ENCODE measurements around the gene LRRC59. TPM values are rescaled to one million over a fixed set of nuclear protein-coding genes. Genes with fewer than 3 reads are reported as not detected.

LRRC59 gene
- total and polyA plus RNA-seq, 2 of the 8 experiments (the other 6 are each of a cell fraction or from before 2014, with no cell fraction given), result 48.3 to 117 TPM

- WGBS, 2 experiments (ENCODE audit: extremely low coverage in 1 of 2, insufficient coverage in 1 of 2, insufficient read length in 1 of 2, insufficient replicate concordance in 2 of 2, low coverage in 1 of 2, low lambda C conversion rate in 2 of 2, missing lambda C conversion rate in 1 of 2), result 54% methylated on average over 2 of the region's 2 CpGs; no CpG with 5 or more reads in 1 of the 2 experiments
- H3K79me2 ChIP-seq (ENCODE audit: control insufficient read depth in 1 of 2, insufficient read depth in 2 of 2, low read length in 2 of 2), result no peaks in the 10 kb centered on the region
- no peak overlapping the region for H2BK120ac ChIP-seq (replicated peaks; ENCODE audit: low read depth, low read length)
- H2AFZ ChIP-seq (ENCODE audit: low read length), result no peak overlapping the region
- DNase-seq (ENCODE audit: low read depth in 1 of 2, low spot score in 2 of 2), result no peak
- H3K27ac ChIP-seq (ENCODE audit: low read depth, low read length), result no peak overlapping the region
- no peak overlapping the region for H4K5ac ChIP-seq (ENCODE audit: insufficient read length, low read depth, low read length)
- ChIA-PET POLR2A (ENCODE audit: partially characterized antibody) (interaction anchor here (0.6 to 20.2 kb wide), 6 partner anchors 15 to 134 kb away, joined by 3 to 313 read pairs (median 3); partner anchors contain the start of genes EME1, LRRC59, MRPL27 and XYLT2), CTCF (ENCODE audit: partially characterized antibody) (interaction anchor here (0.6 to 6.1 kb wide), 13 partner anchors 11 to 363 kb away, joined by 3 to 58 read pairs (median 4); partner anchors contain the start of gene LRRC59)
- no peak overlapping the region for H3K14ac ChIP-seq (ENCODE audit: insufficient read length)
- no peak overlapping the region; the same call in 1 of the 2 replicates for H2BK5ac ChIP-seq (ENCODE audit: low read depth, low read length)
- no peak overlapping the region for H2AK5ac ChIP-seq (ENCODE audit: low read depth, low read length)
- H3K9ac ChIP-seq (replicated peaks in 1 of 4; ENCODE audit: extremely low read depth in 1 of 4, low read depth in 3 of 4, low read length in 3 of 4), result no peak overlapping the region
- H3K18ac ChIP-seq (ENCODE audit: extremely low read depth, low read length), result no peak overlapping the region
- H4K8ac ChIP-seq (ENCODE audit: extremely low read depth, insufficient read depth, low read length), result no peak overlapping the region
- H3K4me2 ChIP-seq (ENCODE audit: insufficient read depth in 1 of 2, low read depth in 2 of 2, low read length in 2 of 2), result no peak overlapping the region
- no peaks in the 10 kb centered on the region for H3K23me2 ChIP-seq (ENCODE audit: low read depth, low read length)
- no peak overlapping the region for H3K56ac ChIP-seq (replicated peaks; ENCODE audit: insufficient read length, low read depth, low read length)
- H4K20me1 ChIP-seq (replicated peaks in 1 of 2; ENCODE audit: control insufficient read depth in 1 of 2, insufficient read depth in 2 of 2, low read length in 2 of 2), result peaks cover 8 to 22% of the 10 kb centered on the region in 2 experiments
- H3K4ac ChIP-seq (replicated peaks; ENCODE audit: insufficient read length, low read depth, low read length), result no peak overlapping the region
- no peaks in the 10 kb centered on the region for H3K79me1 ChIP-seq (ENCODE audit: low read depth, low read length)
- H3K36me3 ChIP-seq (ENCODE audit: control insufficient read depth in 2 of 4, insufficient read depth in 4 of 4, low read length in 3 of 4), result peaks cover 15 to 37% (median 22%) of the 10 kb centered on the region in 4 experiments; a peak in 7 of 8 replicates
- no peak for FAIRE-seq
- no peak overlapping the region for H2BK20ac ChIP-seq (ENCODE audit: low read length)
- H4K91ac ChIP-seq (replicated peaks; ENCODE audit: insufficient read length, low read length), result no peak overlapping the region
- no peak overlapping the region for H3K23ac ChIP-seq (ENCODE audit: insufficient read length)
- no peak overlapping the region for H3K4me3 ChIP-seq (ENCODE audit: extremely low read depth in 1 of 4, insufficient read depth in 2 of 4, low read depth in 3 of 4, low read length in 4 of 4)
- no peaks in the 10 kb centered on the region for H3K9me3 ChIP-seq (ENCODE audit: insufficient read depth in 2 of 2, low read depth in 1 of 2, low read length in 1 of 2)
- H3K4me1 ChIP-seq (replicated peaks in 1 of 4; ENCODE audit: control insufficient read depth in 3 of 4, insufficient read depth in 4 of 4, low read length in 3 of 4), result peaks cover 0 to 27% (median 11%) of the 10 kb centered on the region in 4 experiments; a peak in 6 of 7 replicates
- no peak overlapping the region for H2BK15ac ChIP-seq (ENCODE audit: low read length)
- H3K27me3 ChIP-seq (replicated peaks in 1 of 4; ENCODE audit: control insufficient read depth in 3 of 4, extremely low read depth in 1 of 4, insufficient read depth in 3 of 4, low read length in 3 of 4), result no peaks in the 10 kb centered on the region
- no peak overlapping the region for H2BK12ac ChIP-seq (ENCODE audit: low read depth, low read length)
- TF ChIP-seq EZH2 (IDR thresholded peaks at IDR 0.05; ENCODE audit: low read depth, low read length, severe bottlenecking), result no peak
- no peak for TF ChIP-seq JUND (IDR thresholded peaks at IDR 0.05; ENCODE audit: low read length)
- TF ChIP-seq GABPA (IDR thresholded peaks at IDR 0.05; ENCODE audit: borderline replicate concordance, insufficient read depth, low read length), result no peak
- TF ChIP-seq TEAD4 (IDR thresholded peaks at IDR 0.05; ENCODE audit: low read depth, low read length), result no peak
- TF ChIP-seq TAF7 (optimal IDR thresholded peaks at IDR 0.05; ENCODE audit: borderline replicate concordance, low read depth, low read length), result no peak
- TF ChIP-seq, protein P1, sequence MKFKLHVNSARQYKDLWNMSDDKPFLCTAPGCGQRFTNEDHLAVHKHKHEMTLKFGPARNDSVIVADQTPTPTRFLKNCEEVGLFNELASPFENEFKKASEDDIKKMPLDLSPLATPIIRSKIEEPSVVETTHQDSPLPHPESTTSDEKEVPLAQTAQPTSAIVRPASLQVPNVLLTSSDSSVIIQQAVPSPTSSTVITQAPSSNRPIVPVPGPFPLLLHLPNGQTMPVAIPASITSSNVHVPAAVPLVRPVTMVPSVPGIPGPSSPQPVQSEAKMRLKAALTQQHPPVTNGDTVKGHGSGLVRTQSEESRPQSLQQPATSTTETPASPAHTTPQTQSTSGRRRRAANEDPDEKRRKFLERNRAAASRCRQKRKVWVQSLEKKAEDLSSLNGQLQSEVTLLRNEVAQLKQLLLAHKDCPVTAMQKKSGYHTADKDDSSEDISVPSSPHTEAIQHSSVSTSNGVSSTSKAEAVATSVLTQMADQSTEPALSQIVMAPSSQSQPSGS (IDR thresholded peaks at IDR 0.05; ENCODE audit: low read length), result no peak
- TF ChIP-seq SIX5 (IDR thresholded peaks at IDR 0.05; ENCODE audit: low read depth, low read length), result no peak
- TF ChIP-seq E2F6 (IDR thresholded peaks at IDR 0.05), result no peak
- TF ChIP-seq BRCA1 (IDR thresholded peaks at IDR 0.05; ENCODE audit: low read depth, low read length), result no peak
- TF ChIP-seq CHD2 (IDR thresholded peaks at IDR 0.05; ENCODE audit: low read length), result no peak
- no peak for TF ChIP-seq ZNF274 (IDR thresholded peaks at IDR 0.05; ENCODE audit: borderline replicate concordance, extremely low read depth, low read length)
- no peak for TF ChIP-seq NRF1 (IDR thresholded peaks at IDR 0.05; ENCODE audit: low read depth, low read length)
Observed at GRCh38 chr17:50365165-50365564, 32.2 kb downstream of the LRRC59 start.
